Neutrophil (primary cell): Measurements from ENCODE around the gene TGM1.

Experiments used
- H3K27ac ChIP-seq: fragments of 200-600 bp; sonication (generic); 2 replicates; pipeline ENCODE4 v1.5.1; 2016; ENCODE audit warnings: mild to moderate bottlenecking, moderate library complexity
- H3K27me3 ChIP-seq: fragments of 200-600 bp; sonication (generic); 2 replicates; pipeline ENCODE4 v1.6.0; 2016; ENCODE audit warnings: mild to moderate bottlenecking
- H3K36me3 ChIP-seq: fragments of 200-600 bp; sonication (generic); 2 replicates; pipeline ENCODE4 v1.5.1; 2017
- H3K4me1 ChIP-seq, 2 experiments: fragments of 200-600 bp in 1 of 2; sonication (generic) in 1 of 2; 1 replicate in 1 of 2; 2 replicates in 1 of 2; pipeline versions ENCODE4 v1.5.1 to v1.6.1; 2013 to 2016; ENCODE audit warnings: low read depth in 1 of 2, low read length in 1 of 2, mild to moderate bottlenecking in 1 of 2, moderate library complexity in 1 of 2; ENCODE audit not compliant: control insufficient read depth in 1 of 2, insufficient read depth in 1 of 2
- H3K4me3 ChIP-seq, 2 experiments: fragments of 200-600 bp in 1 of 2; sonication (generic) in 1 of 2; 1 replicate in 1 of 2; 2 replicates in 1 of 2; pipeline ENCODE4 v1.5.1; 2013 to 2016; ENCODE audit warnings: low read depth in 1 of 2, low read length in 1 of 2, mild to moderate bottlenecking in 1 of 2, moderate library complexity in 1 of 2
- H3K9me3 ChIP-seq: fragments of 200-600 bp; sonication (generic); 2 replicates; pipeline ENCODE4 v1.5.1; 2016
- TF ChIP-seq, protein P1 (sequence below): fragments of 200-600 bp; sonication (generic); IDR thresholded peaks from 2 replicates; pipeline ENCODE4 v1.5.1; 2016; ENCODE audit warnings: antibody characterized with exemption

TGM1 gene

DNA sequence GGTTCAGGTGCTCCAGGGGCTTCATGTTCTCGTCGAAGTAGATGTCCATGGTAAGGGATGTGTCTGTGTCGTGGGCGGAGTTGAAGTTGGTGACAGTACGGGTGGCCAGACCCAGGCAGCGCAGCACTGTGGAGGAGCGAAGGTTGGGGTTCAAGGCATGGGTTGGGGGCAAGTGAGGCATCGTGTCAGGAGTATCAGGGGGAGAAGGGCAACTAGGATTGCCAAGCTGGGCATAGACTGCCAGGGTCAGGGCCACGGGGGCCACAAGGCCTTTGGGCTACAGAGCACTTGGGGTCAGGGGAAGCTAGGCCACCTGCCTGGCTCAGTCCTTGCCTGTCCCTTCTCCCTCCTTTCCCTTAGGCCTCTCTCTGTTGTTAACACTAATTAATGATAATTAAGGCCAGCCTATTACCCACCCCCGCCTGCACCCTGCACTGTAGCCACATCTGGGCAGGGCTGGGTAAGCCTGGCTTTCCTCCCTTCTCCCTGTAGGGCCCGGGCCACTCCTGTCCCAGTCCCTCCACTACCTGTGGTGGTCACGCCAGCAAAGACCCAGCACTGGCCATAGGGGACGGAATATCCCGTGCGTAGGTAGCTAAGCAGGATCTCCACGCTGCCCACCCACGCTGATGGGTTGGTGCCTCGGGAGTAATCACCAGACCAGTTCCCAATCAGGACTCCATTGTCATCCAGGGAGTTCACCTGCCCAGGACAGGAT lies 4.3 kb downstream of the TGM1 start:
- TF ChIP-seq, protein P1, sequence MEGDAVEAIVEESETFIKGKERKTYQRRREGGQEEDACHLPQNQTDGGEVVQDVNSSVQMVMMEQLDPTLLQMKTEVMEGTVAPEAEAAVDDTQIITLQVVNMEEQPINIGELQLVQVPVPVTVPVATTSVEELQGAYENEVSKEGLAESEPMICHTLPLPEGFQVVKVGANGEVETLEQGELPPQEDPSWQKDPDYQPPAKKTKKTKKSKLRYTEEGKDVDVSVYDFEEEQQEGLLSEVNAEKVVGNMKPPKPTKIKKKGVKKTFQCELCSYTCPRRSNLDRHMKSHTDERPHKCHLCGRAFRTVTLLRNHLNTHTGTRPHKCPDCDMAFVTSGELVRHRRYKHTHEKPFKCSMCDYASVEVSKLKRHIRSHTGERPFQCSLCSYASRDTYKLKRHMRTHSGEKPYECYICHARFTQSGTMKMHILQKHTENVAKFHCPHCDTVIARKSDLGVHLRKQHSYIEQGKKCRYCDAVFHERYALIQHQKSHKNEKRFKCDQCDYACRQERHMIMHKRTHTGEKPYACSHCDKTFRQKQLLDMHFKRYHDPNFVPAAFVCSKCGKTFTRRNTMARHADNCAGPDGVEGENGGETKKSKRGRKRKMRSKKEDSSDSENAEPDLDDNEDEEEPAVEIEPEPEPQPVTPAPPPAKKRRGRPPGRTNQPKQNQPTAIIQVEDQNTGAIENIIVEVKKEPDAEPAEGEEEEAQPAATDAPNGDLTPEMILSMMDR, result no peak
- no peak overlapping the region for H3K27ac ChIP-seq
- H3K4me1 ChIP-seq, result no peaks in the 10 kb centered on the region
- H3K4me3 ChIP-seq, result no peak overlapping the region
- no peaks in the 10 kb centered on the region for H3K9me3 ChIP-seq
- no peaks in the 10 kb centered on the region for H3K27me3 ChIP-seq
- H3K36me3 ChIP-seq, result peaks cover 40% of the 10 kb centered on the region

DNA sequence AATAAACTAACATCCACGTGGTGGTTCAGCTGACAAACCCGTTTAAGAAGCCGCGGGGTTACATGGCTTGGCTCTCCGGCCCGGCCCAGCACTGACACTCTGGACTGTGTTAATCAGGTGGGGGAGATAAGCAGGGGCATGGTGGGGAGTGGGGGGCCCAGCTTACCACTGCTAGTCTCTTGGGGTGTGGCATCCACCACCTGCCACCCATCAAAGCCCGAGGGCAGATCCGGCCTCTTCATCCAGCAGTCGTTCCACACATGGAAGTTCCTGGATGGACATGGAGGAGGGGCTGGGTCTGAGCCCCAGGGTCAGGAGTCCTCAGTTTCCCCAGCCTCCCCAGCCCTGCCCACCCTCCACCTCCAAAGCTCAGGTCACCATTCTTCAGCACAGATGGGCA lies 4.9 kb downstream of the TGM1 start:
- H3K4me1 ChIP-seq, result no peaks in the 10 kb centered on the region
- H3K9me3 ChIP-seq, result no peaks in the 10 kb centered on the region
- H3K27me3 ChIP-seq, result no peaks in the 10 kb centered on the region
- TF ChIP-seq, protein P1, result no peak
- no peak overlapping the region for H3K4me3 ChIP-seq
- H3K36me3 ChIP-seq, result peaks cover 46% of the 10 kb centered on the region
- no peak overlapping the region for H3K27ac ChIP-seq

DNA sequence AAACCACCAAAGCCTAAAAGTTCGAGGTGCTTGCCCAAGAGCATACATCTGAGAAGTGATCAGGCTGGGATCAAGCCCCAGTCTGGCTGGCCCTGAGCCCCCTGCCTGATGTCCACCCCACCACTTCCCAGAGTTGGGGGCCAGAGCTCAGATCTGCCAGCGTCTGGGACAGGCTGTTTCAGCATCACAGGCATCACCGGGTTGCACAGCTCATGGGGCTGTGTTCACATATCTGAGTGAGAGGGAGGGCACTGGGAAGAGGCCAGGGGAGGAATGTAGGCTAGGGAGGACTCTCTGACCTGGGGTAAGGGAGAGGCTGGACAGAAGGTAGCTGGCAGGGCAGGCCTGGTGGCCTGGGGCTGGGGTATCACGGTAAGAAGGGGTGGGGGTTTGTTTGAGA lies 6.0 kb downstream of the TGM1 start:
- no peak overlapping the region for H3K4me3 ChIP-seq
- H3K27ac ChIP-seq, result no peak overlapping the region
- peaks cover 54% of the 10 kb centered on the region for H3K36me3 ChIP-seq
- TF ChIP-seq, protein P1, result no peak
- no peaks in the 10 kb centered on the region for H3K9me3 ChIP-seq
- no peaks in the 10 kb centered on the region for H3K27me3 ChIP-seq
- no peaks in the 10 kb centered on the region for H3K4me1 ChIP-seq

DNA sequence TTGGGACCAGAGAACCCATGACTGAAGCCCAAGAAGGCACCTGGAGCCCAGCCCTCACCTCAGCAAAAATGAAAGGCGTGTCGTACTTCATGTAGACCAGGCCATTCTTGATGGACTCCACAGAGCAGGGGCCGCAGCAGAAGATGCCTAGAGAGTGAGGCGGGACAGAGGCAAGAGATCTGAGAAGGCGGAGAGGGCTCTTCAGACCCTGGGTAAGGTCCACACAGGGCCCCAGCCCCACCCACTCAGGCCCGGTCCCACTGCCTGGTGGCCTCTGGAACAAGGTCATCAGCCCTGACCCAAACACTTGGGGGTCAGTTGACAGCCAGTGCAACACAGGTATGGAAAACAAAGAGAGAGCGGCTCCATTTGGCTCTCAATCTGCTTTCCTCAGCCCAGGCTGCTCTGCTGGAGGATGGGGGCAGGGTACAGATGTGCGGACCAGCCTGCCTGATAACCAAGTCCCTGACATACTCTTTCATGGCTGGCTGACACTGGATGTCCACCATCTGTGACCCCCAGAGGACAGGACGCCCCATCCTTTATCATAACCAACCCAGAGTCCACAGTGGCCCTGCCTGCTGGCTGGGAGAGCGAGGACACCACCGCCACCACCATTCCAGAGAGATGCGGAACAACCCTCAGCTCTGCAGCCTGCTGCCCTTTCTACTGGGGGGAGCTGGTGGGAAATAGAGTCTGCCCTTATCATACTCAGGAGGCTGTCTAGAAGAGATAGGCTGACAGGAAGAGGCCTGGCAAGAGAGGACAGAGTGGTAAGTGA lies 6.9 kb downstream of the TGM1 start:
- H3K4me1 ChIP-seq, result no peaks in the 10 kb centered on the region
- TF ChIP-seq, protein P1, result no peak
- H3K36me3 ChIP-seq, result peaks cover 54% of the 10 kb centered on the region

DNA sequence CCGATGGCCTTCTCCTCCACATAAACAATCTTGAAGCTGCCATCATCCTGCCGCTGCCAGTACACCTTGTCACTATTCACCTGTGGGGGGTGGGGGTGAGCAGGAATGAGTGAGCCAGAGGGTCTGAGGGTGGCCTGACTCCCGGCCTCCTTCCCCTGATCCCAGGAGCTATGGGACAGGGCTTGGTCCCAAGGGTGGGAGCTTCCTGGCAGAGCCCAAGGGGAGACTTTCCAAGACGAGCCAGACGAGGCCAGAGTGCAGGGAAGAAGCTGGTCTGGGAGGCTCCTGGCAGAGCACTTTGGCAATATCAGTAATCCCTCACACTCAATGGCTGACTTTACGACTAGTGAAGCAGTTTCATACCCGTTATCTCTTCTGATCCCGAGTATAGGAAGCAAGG lies 7.5 kb downstream of the TGM1 start:
- no peaks in the 10 kb centered on the region for H3K27me3 ChIP-seq
- H3K4me1 ChIP-seq, result no peaks in the 10 kb centered on the region
- TF ChIP-seq, protein P1, result no peak
- H3K27ac ChIP-seq, result no peak overlapping the region
- no peak overlapping the region for H3K4me3 ChIP-seq
- H3K9me3 ChIP-seq, result no peaks in the 10 kb centered on the region
- H3K36me3 ChIP-seq, result peaks cover 49% of the 10 kb centered on the region

More for the DNA sequence above, 6.9 kb downstream of the TGM1 start:
- no peaks in the 10 kb centered on the region for H3K9me3 ChIP-seq
- H3K27me3 ChIP-seq, result no peaks in the 10 kb centered on the region
- H3K27ac ChIP-seq, result no peak overlapping the region
- H3K4me3 ChIP-seq, result no peak overlapping the region
